Peyer's patch (tissue), 4 donors: ENCODE results near the gene GNE. TPM values are rescaled to one million over a fixed set of nuclear protein-coding genes. Genes with fewer than 3 reads are reported as not detected.
"Not testable (repeated sequence)": the region's sequence is repeated elsewhere in the genome, so short reads cannot be mapped to it uniquely, and the experiment has no call there.

ENCODE experiments used
- DNase-seq, 3 donors: peaks; one replicate each; pipeline ENCODE4 v3.0.0-alpha.2; 2017 to 2019
- H3K27ac ChIP-seq, 4 donors: fragments of 200-600 bp; sonication (generic); one replicate each; pipeline ENCODE4 v1.5.1; 2016 to 2019
- H3K27me3 ChIP-seq, 2 donors: fragments of 200-600 bp; sonication (generic); one replicate each; pipeline ENCODE4 v1.5.1; 2019
- H3K36me3 ChIP-seq, 3 donors: fragments of 200-600 bp; sonication (generic); one replicate each; pipeline ENCODE4 v1.5.1; 2016 to 2019
- H3K4me1 ChIP-seq, 4 donors: fragments of 200-600 bp; sonication (generic); one replicate each; pipeline ENCODE4 v1.5.1; 2016 to 2019
- H3K4me3 ChIP-seq, 4 donors: fragments of 200-600 bp; sonication (generic); 1 replicate in 3 of 4; 2 replicates in 1 of 4; pipeline ENCODE4 v1.5.1; 2016 to 2019; ENCODE audit warnings: mild to moderate bottlenecking in 1 of 4
- H3K9me3 ChIP-seq, 4 donors: fragments of 200-600 bp; sonication (generic); one replicate each; pipeline ENCODE4 v1.5.1; 2016 to 2019; ENCODE audit warnings: mild to moderate bottlenecking in 1 of 4
- CTCF ChIP-seq, 6 experiments: fragments of 450-650 bp in 4 of 6; fragments of 200-600 bp in 2 of 6; sonication (generic) in 1 of 6; IDR thresholded peaks; one replicate each; pipeline ENCODE4 v1.5.1; 2017 to 2019; ENCODE audit warnings: antibody characterized with exemption in 6 of 6, mild to moderate bottlenecking in 3 of 6, moderate library complexity in 1 of 6
- POLR2A ChIP-seq, 2 donors: fragments of 450-650 bp; IDR thresholded peaks; one replicate each; pipeline ENCODE4 v1.5.1; 2017; ENCODE audit warnings: antibody characterized with exemption in 2 of 2, mild to moderate bottlenecking in 2 of 2, moderate library complexity in 2 of 2
- total RNA-seq, 4 donors: library from RNA; depleted of rRNA; stranded (reverse); fragments of >200 nt; gene quantifications; one replicate each; pipeline ENCODE4 v1.1.0, GENCODE V29; 2016

The GNE gene
- total RNA-seq, 4 donors from 2014 or later = 18.4 to 47.0 (median 23.5) TPM

- Histone ChIP-seq H3K4me1 (peaks cover 0 to 36% (median 15%) of the 10 kb centered on the region in 4 donors), H3K4me3 (peak overlapping the region; percentile 74 to 99 (median 87)), H3K27me3 (no peaks in the 10 kb centered on the region), H3K27ac (peak overlapping the region; percentile 87 to 95 (median 90)), H3K9me3 (no peaks in the 10 kb centered on the region), H3K36me3 (peaks cover 0 to 4% (median 0%) of the 10 kb centered on the region in 3 donors)
- DNase-seq = peak in 2 of 3 donors; percentile 37 to 61
- TF ChIP-seq POLR2A (IDR thresholded peaks at IDR 0.05) = no peak
- TF ChIP-seq CTCF (IDR thresholded peaks at IDR 0.05) = no peak
Observed at GRCh38 chr9:36191290-36191645, 67.0 kb downstream of the GNE start.

GRCh38 chr9:36190388-36191289 lies 67.6 kb downstream of the GNE start, which contains the start of gene CLTA:
TSS of gene CLTA (plus strand) at chr9:36190921. CDS start at chr9:36191057, 136 bp downstream.
- Histone ChIP-seq H3K27ac (peak within 1 kb of the TSS; percentile 87 to 95 (median 90)), H3K9me3 (no peaks in the 10 kb centered on the region), H3K4me3 (peak within 1 kb of the TSS; percentile 74 to 99 (median 87)), H3K36me3 (peaks cover 0 to 3% (median 0%) of the 10 kb centered on the region in 3 donors), H3K4me1 (peaks cover 0 to 36% (median 15%) of the 10 kb centered on the region in 4 donors), H3K27me3 (no peaks in the 10 kb centered on the region)
- peak; percentile 95 to 98 (median 96) for DNase-seq
- TF ChIP-seq CTCF (IDR thresholded peaks at IDR 0.05) (peak; percentile 45 to 67 (median 62)), POLR2A (IDR thresholded peaks at IDR 0.05) (peak; percentile 87 to 93)

- Histone ChIP-seq H3K9me3 (no peaks in the 10 kb centered on the region), H3K4me3 (peak overlapping the region; percentile 74 to 99 (median 87)), H3K36me3 (no peaks in the 10 kb centered on the region), H3K27me3 (no peaks in the 10 kb centered on the region), H3K27ac (peak overlapping the region; percentile 87 to 95 (median 90)), H3K4me1 (peaks cover 0 to 36% (median 15%) of the 10 kb centered on the region in 4 donors)
- peak in 1 of 3 donors; percentile 54 for DNase-seq
- TF ChIP-seq POLR2A (IDR thresholded peaks at IDR 0.05) (no peak), CTCF (IDR thresholded peaks at IDR 0.05) (no peak)
Observed at GRCh38 chr9:36189976-36190375, 68.3 kb downstream of the GNE start.

- no peak for DNase-seq
- H3K27me3 ChIP-seq = no peaks in the 10 kb centered on the region
- peaks cover 0 to 20% (median 11%) of the 10 kb centered on the region in 4 donors for H3K4me1 ChIP-seq
- TF ChIP-seq CTCF (IDR thresholded peaks at IDR 0.05) (no peak), POLR2A (IDR thresholded peaks at IDR 0.05) (no peak)
- H3K27ac ChIP-seq = no peak overlapping the region
- H3K36me3 ChIP-seq = no peaks in the 10 kb centered on the region
- H3K4me3 ChIP-seq = no peak overlapping the region
- H3K9me3 ChIP-seq = no peaks in the 10 kb centered on the region
Observed at GRCh38 chr9:36188212-36188611, 70.0 kb downstream of the GNE start.

GRCh38 chr9:36187414-36187813 lies 70.8 kb downstream of the GNE start:
- Histone ChIP-seq H3K27me3 (no peaks in the 10 kb centered on the region), H3K27ac (no peak overlapping the region)
- TF ChIP-seq CTCF (IDR thresholded peaks at IDR 0.05) = no peak
- TF ChIP-seq POLR2A (IDR thresholded peaks at IDR 0.05) = no peak

GRCh38 chr9:36180243-36180642 lies 78.0 kb downstream of the GNE start:
- H3K27me3 ChIP-seq, H3K27ac ChIP-seq, H3K4me1 ChIP-seq, H3K9me3 ChIP-seq, H3K4me3 ChIP-seq, H3K36me3 ChIP-seq, DNase-seq: not testable (repeated sequence)

More at GRCh38 chr9:36187414-36187813, 70.8 kb downstream of the GNE start:
- Histone ChIP-seq H3K4me1 (peaks cover 0 to 12% (median 7%) of the 10 kb centered on the region in 4 donors), H3K9me3 (no peaks in the 10 kb centered on the region), H3K4me3 (no peak overlapping the region), H3K36me3 (no peaks in the 10 kb centered on the region)
- DNase-seq = no peak
